IMR-90 (cell line): ENCODE measurements around the gene CDHR2. TPM values are rescaled to one million over a fixed set of nuclear protein-coding genes. Genes with fewer than 3 reads are reported as not detected.

Experiments used
- ATAC-seq: fragments of 200-7000 bp; cut with Tn5 transposase; 2 replicates; pipeline ENCODE4 v1.9.1; 2020; ENCODE audit warnings: low read depth, mild to moderate bottlenecking, moderate library complexity
- BruUV-seq: library from RNA; stranded (reverse); fragments of 400-500 nt; replicated peaks from 2 replicates; lab custom pipeline; 2021; lab: Mats Ljungman, UMichigan
- CTCF ChIA-PET: fragments of 300-600 bp; formaldehyde crosslinking; extraction: SDS; loops from one replicate; lab custom pipeline; 2021; ENCODE audit warnings: antibody characterized with exemption; lab: Yijun Ruan, JAX
- POLR2A ChIA-PET: fragments of 300-600 bp; sonication (Branson Sonifier 250); formaldehyde crosslinking; loops from one replicate; lab custom pipeline; 2022; ENCODE audit warnings: antibody characterized with exemption; ENCODE audit not compliant: unreplicated experiment; lab: Charles Lee
- DNase-seq: peaks from one replicate; pipeline ENCODE4 v3.0.0; 2013
- H2AFZ ChIP-seq: replicated peaks from 2 replicates; pipeline ENCODE3; 2013; ENCODE audit warnings: low read length, mild to moderate bottlenecking; ENCODE audit not compliant: poor library complexity
- H2AK5ac ChIP-seq: 2 replicates; pipeline ENCODE4 v1.6.1; 2013; ENCODE audit warnings: low read depth, low read length, inconsistent platforms
- H2AK9ac ChIP-seq: replicated peaks from 2 replicates; pipeline ENCODE3; 2013; ENCODE audit warnings: mild to moderate bottlenecking, low read depth, low read length, moderate library complexity; ENCODE audit not compliant: poor library complexity
- H2BK120ac ChIP-seq: 2 replicates; pipeline ENCODE4 v1.6.1; 2013; ENCODE audit warnings: low read depth, low read length, inconsistent platforms
- H2BK15ac ChIP-seq: 3 replicates; pipeline ENCODE4 v1.6.1; 2013; ENCODE audit warnings: low read depth, low read length, inconsistent platforms
- H2BK20ac ChIP-seq: 2 replicates; pipeline ENCODE4 v1.6.1; 2013; ENCODE audit warnings: low read depth, mild to moderate bottlenecking, inconsistent platforms, low read length, moderate library complexity
- H2BK5ac ChIP-seq: 2 replicates; pipeline ENCODE4 v1.6.1; 2013; ENCODE audit warnings: mild to moderate bottlenecking, low read depth, low read length, inconsistent platforms; ENCODE audit not compliant: poor library complexity, severe bottlenecking
- H3K14ac ChIP-seq: replicated peaks from 2 replicates; pipeline ENCODE4 v1.6.1; 2013; ENCODE audit warnings: low read depth, low read length, inconsistent platforms
- H3K18ac ChIP-seq: 2 replicates; pipeline ENCODE4 v1.6.1; 2013; ENCODE audit warnings: low read depth, low read length, control low read depth
- H3K23ac ChIP-seq: 2 replicates; pipeline ENCODE4 v1.6.1; 2013; ENCODE audit warnings: low read depth, low read length, inconsistent platforms
- H3K27ac ChIP-seq: 2 replicates; pipeline ENCODE4 v1.5.1; 2013; ENCODE audit warnings: mild to moderate bottlenecking, control low read depth, low read length; ENCODE audit not compliant: insufficient read depth
- H3K27me3 ChIP-seq: 2 replicates; pipeline ENCODE4 v1.6.1; 2013; ENCODE audit warnings: low read length; ENCODE audit not compliant: control insufficient read depth, insufficient read depth
- H3K36me3 ChIP-seq: 2 replicates; pipeline ENCODE4 v1.6.1; 2013; ENCODE audit warnings: low read length, mixed read lengths; ENCODE audit not compliant: control insufficient read depth, insufficient read depth
- H3K4ac ChIP-seq: 2 replicates; pipeline ENCODE4 v1.6.1; 2013; ENCODE audit warnings: low read depth, low read length, inconsistent platforms
- H3K4me1 ChIP-seq: 2 replicates; pipeline ENCODE4 v1.6.1; 2013; ENCODE audit warnings: low read length, mixed read lengths; ENCODE audit not compliant: control insufficient read depth, insufficient read depth
- H3K4me2 ChIP-seq: 2 replicates; pipeline ENCODE4 v1.6.1; 2013; ENCODE audit warnings: low read depth, mild to moderate bottlenecking, control low read depth, low read length, moderate library complexity
- H3K4me3 ChIP-seq: 2 replicates; pipeline ENCODE4 v1.5.1; 2013; ENCODE audit warnings: low read depth, mild to moderate bottlenecking, control low read depth, low read length, moderate library complexity; ENCODE audit not compliant: insufficient read depth
- H3K56ac ChIP-seq: 2 replicates; pipeline ENCODE4 v1.6.1; 2013; ENCODE audit warnings: low read length, inconsistent platforms; ENCODE audit not compliant: insufficient read depth; ENCODE audit errors: extremely low read depth
- H3K79me1 ChIP-seq, 2 experiments: 2 replicates each; pipeline ENCODE4 v1.6.1; 2013; ENCODE audit warnings: low read length in 2 of 2, inconsistent platforms in 1 of 2, low read depth in 1 of 2
- H3K9ac ChIP-seq: 2 replicates; pipeline ENCODE4 v1.6.1; 2013; ENCODE audit warnings: low read depth, low read length, control low read depth
- H3K9me1 ChIP-seq: 2 replicates; pipeline ENCODE4 v1.6.1; 2013; ENCODE audit warnings: low read length, inconsistent platforms; ENCODE audit not compliant: insufficient read depth
- H3K9me3 ChIP-seq: 2 replicates; pipeline ENCODE4 v1.6.1; 2013; ENCODE audit warnings: low read length; ENCODE audit not compliant: control insufficient read depth, insufficient read depth
- H4K20me1 ChIP-seq: 2 replicates; pipeline ENCODE4 v1.6.1; 2013; ENCODE audit warnings: low read length, inconsistent platforms; ENCODE audit not compliant: insufficient read depth
- H4K5ac ChIP-seq: 2 replicates; pipeline ENCODE4 v1.6.1; 2013; ENCODE audit warnings: mild to moderate bottlenecking, low read depth, low read length, control low read depth
- H4K8ac ChIP-seq, 2 experiments: 2 replicates each; pipeline ENCODE4 v1.6.1; 2013; ENCODE audit warnings: low read depth in 2 of 2, low read length in 2 of 2, control low read depth in 1 of 2, inconsistent platforms in 1 of 2
- H4K91ac ChIP-seq: 2 replicates; pipeline ENCODE4 v1.6.1; 2013; ENCODE audit warnings: low read depth, low read length, inconsistent platforms; ENCODE audit not compliant: insufficient read depth
- CEBPB ChIP-seq: IDR thresholded peaks from 2 replicates; pipeline ENCODE4 v1.6.1; 2012; ENCODE audit warnings: low read depth, low read length, improper control_type of control experiment
- MAFK ChIP-seq: IDR thresholded peaks from 2 replicates; pipeline ENCODE4 v1.6.1; 2012; ENCODE audit warnings: low read depth, low read length, improper control_type of control experiment
- SMC3 ChIP-seq: fragments of 150-350 bp; IDR thresholded peaks from 2 replicates; pipeline ENCODE4 v1.6.1; 2016; ENCODE audit warnings: low read depth, mild to moderate bottlenecking, antibody characterized with exemption, low read length, moderate library complexity
- WGBS, 2 experiments: methylation state at CpG; one replicate each; pipeline versions ENCODE4 v1.1.5 to v1.1.7; 2013; ENCODE audit warnings: missing lambda C conversion rate in 2 of 2; ENCODE audit not compliant: insufficient read length in 1 of 2; ENCODE audit errors: extremely low coverage in 2 of 2; 5-methylcytosine and 5-hydroxymethylcytosine counted together
- dilution Hi-C: fragments of 300-500 bp; cut with HindIII; formaldehyde crosslinking; loops from one replicate; pipeline ENCODE4 v1.14.3; 2018; ENCODE audit warnings: low sequenced_read_pairs; ENCODE audit not compliant: unreplicated experiment
- in situ Hi-C: fragments of 300-500 bp; cut with MboI; formaldehyde crosslinking; loops from 3 replicates; pipeline ENCODE4 v1.14.3; 2019; ENCODE audit warnings: low sequenced_read_pairs, inconsistent platforms, mixed read lengths
- intact Hi-C: fragments of 100-400 bp; cut with micrococcal nuclease; formaldehyde crosslinking; loops from 2 replicates; pipeline ENCODE4 v1.10.0; 2022
- polyA plus RNA-seq, 3 experiments: library from polyadenylated mRNA; depleted of rRNA; stranded (reverse); fragments of >200 nt; gene quantifications; 2 replicates each; pipeline ENCODE4 v1.2.3, GENCODE V29; 2012; ENCODE audit warnings: low replicate concordance in 1 of 3
- total RNA-seq: library from RNA; depleted of rRNA; stranded (reverse); fragments of >200 nt; gene quantifications from 2 replicates; pipeline ENCODE4 v1.2.3, GENCODE V29; 2012
- TF ChIP-seq, protein P1 (sequence below): conservative IDR thresholded peaks from 2 replicates; pipeline ENCODE4 v1.5.1; 2012; ENCODE audit warnings: mild to moderate bottlenecking, low read depth, low read length, improper control_type of control experiment

The CDHR2 gene
- total and polyA plus RNA-seq, 2 of the 4 experiments (the other 2 are of a cell fraction): not detected

DNA sequence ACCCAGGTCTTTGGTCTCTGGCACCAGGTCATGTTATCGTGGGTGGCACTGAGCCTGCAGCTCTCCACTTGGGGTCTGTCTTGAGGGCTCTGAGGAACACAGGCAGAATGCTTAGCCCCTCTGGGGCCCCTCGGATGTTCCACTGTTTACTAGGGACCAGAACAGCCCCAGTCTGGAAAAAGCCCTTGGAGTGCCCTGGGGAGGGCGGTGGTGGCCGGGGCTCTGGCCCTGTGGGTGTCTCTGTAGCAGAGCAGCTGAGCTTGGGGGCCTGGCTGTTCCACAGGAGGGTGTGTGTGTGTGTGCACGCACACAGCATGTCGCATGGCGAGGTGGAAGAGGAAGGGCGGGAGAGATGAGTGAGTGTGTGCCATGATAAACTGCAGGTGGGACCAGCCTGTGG lies 45.4 kb downstream of the CDHR2 start:
- CTCF ChIA-PET: no interaction called here
- in situ Hi-C loops (no loop called here), dilution Hi-C loops (no loop called here), intact Hi-C loops (no loop called here)
- Histone ChIP-seq H3K79me1 (no peaks in the 10 kb centered on the region), H3K23ac (no peak overlapping the region), H4K20me1 (no peaks in the 10 kb centered on the region), H2BK120ac (no peak overlapping the region), H3K9me3 (no peaks in the 10 kb centered on the region), H4K5ac (no peak overlapping the region), H3K4me3 (no peak overlapping the region), H3K27me3 (no peaks in the 10 kb centered on the region), H3K27ac (no peak overlapping the region), H3K14ac (no peak overlapping the region), H2BK20ac (no peak overlapping the region), H4K91ac (no peak overlapping the region), H2AK5ac (no peak overlapping the region), H2BK15ac (no peak overlapping the region), H3K4me2 (no peak overlapping the region), H3K9ac (no peak overlapping the region), H3K36me3 (no peaks in the 10 kb centered on the region; the same call in 1 of the 2 replicates), H3K9me1 (no peaks in the 10 kb centered on the region), H3K4me1 (no peaks in the 10 kb centered on the region), H4K8ac (no peak overlapping the region), H3K4ac (no peak overlapping the region), H2AK9ac (no peak overlapping the region), H2BK5ac (no peak overlapping the region), H3K56ac (no peak overlapping the region), H3K18ac (no peak overlapping the region), H2AFZ (no peak overlapping the region)
- POLR2A ChIA-PET: no interaction called here
- ATAC-seq: no peak
- TF ChIP-seq CEBPB (no peak), MAFK (no peak), SMC3 (no peak)
- TF ChIP-seq, protein P1, sequence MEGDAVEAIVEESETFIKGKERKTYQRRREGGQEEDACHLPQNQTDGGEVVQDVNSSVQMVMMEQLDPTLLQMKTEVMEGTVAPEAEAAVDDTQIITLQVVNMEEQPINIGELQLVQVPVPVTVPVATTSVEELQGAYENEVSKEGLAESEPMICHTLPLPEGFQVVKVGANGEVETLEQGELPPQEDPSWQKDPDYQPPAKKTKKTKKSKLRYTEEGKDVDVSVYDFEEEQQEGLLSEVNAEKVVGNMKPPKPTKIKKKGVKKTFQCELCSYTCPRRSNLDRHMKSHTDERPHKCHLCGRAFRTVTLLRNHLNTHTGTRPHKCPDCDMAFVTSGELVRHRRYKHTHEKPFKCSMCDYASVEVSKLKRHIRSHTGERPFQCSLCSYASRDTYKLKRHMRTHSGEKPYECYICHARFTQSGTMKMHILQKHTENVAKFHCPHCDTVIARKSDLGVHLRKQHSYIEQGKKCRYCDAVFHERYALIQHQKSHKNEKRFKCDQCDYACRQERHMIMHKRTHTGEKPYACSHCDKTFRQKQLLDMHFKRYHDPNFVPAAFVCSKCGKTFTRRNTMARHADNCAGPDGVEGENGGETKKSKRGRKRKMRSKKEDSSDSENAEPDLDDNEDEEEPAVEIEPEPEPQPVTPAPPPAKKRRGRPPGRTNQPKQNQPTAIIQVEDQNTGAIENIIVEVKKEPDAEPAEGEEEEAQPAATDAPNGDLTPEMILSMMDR: no peak
- DNase-seq: no peak
- no TSS peak for BruUV-seq
- 100% methylated on average over 4 of the region's 8 CpGs; no CpG with 5 or more reads in 1 of the 2 experiments for WGBS, 2 experiments
